HCT116 (cell line): ENCODE results near the gene KCNQ4. TPM values are rescaled to one million over a fixed set of nuclear protein-coding genes. Genes with fewer than 3 reads are reported as not detected.

ENCODE experiments used
- ATAC-seq: fragments of 200-7000 bp; cut with Tn5 transposase; 2 replicates; pipeline ENCODE4 v1.9.1; 2020; ENCODE audit warnings: mild to moderate bottlenecking, moderate library complexity
- BruUV-seq: library from RNA; stranded (reverse); fragments of 400-500 nt; replicated peaks from 2 replicates; lab custom pipeline; 2021; lab: Mats Ljungman, UMichigan
- CTCF ChIA-PET: fragments of 300-600 bp; sonication (Branson Sonifier 250); formaldehyde crosslinking; loops from one replicate; lab custom pipeline; 2021; ENCODE audit warnings: antibody characterized with exemption; lab: Charles Lee
- POLR2A ChIA-PET: fragments of 300-600, 350-600 bp; sonication (Branson Sonifier 250); formaldehyde crosslinking; loops from one replicate; lab custom pipeline; 2021; ENCODE audit warnings: antibody characterized with exemption; lab: Charles Lee
- RAD21 ChIA-PET, 2 experiments: fragments of 300-600 bp; sonication (Branson Sonifier 250); formaldehyde crosslinking; loops; one replicate each; lab custom pipeline; 2023; ENCODE audit warnings: low total read pairs in 2 of 2; ENCODE audit not compliant: uncharacterized antibody in 2 of 2, unreplicated experiment in 2 of 2, low non-redundant PET in 1 of 2; lab: Charles Lee
- DNase-seq: peaks from one replicate; pipeline ENCODE4 v3.0.0-alpha.2; 2010; ENCODE audit warnings: low read depth, low spot score
- H2AFZ ChIP-seq: fragments of 200-600 bp; shearing (Covaris generic), sonication (generic); 2 replicates; pipeline ENCODE4 v1.6.1; 2017; ENCODE audit warnings: low read depth, mixed run types, mixed read lengths, antibody characterized with exemption, low read length; ENCODE audit not compliant: poor library complexity, severe bottlenecking
- H3K27ac ChIP-seq: 2 replicates; pipeline ENCODE4 v1.5.1; 2012; ENCODE audit warnings: low read depth, low read length
- H3K27me3 ChIP-seq: fragments of 200-600 bp; sonication (generic); 2 replicates; pipeline ENCODE4 v1.6.1; 2016; ENCODE audit warnings: mixed run types, low read length, mixed read lengths; ENCODE audit not compliant: insufficient read depth
- H3K36me3 ChIP-seq, 2 experiments: fragments of 200-500 bp in 1 of 2; fragments of 200-600 bp in 1 of 2; sonication (Bioruptor generic) in 1 of 2; sonication (generic) in 1 of 2; 2 replicates each; pipeline versions ENCODE4 v1.5.1 to v1.6.1; 2014 to 2016; ENCODE audit warnings: low read length in 2 of 2, inconsistent platforms in 1 of 2, mixed read lengths in 1 of 2, mixed run types in 1 of 2; ENCODE audit not compliant: insufficient read depth in 2 of 2, control insufficient read depth in 1 of 2
- H3K4me1 ChIP-seq, 2 experiments: fragments of 200-600 bp in 1 of 2; sonication (generic) in 1 of 2; 2 replicates each; pipeline versions ENCODE4 v1.5.1 to v1.6.1; 2012 to 2017; ENCODE audit warnings: low read length in 2 of 2, inconsistent platforms in 1 of 2, mild to moderate bottlenecking in 1 of 2, mixed read lengths in 1 of 2, mixed run types in 1 of 2, moderate library complexity in 1 of 2; ENCODE audit not compliant: insufficient read depth in 2 of 2, control insufficient read depth in 1 of 2
- H3K4me2 ChIP-seq: fragments of 200-600 bp; sonication (generic); 2 replicates; pipeline ENCODE4 v1.6.1; 2017; ENCODE audit warnings: mixed run types, low read length, mixed read lengths
- H3K4me3 ChIP-seq, 2 experiments: fragments of 200-600 bp in 1 of 2; sonication (generic) in 1 of 2; replicated peaks in 1 of 2; 2 replicates each; pipeline ENCODE4 v1.5.1; 2011 to 2016; ENCODE audit warnings: low read length in 2 of 2, control low read depth in 1 of 2, low read depth in 1 of 2, mild to moderate bottlenecking in 1 of 2, mixed read lengths in 1 of 2, mixed run types in 1 of 2
- H3K79me2 ChIP-seq: fragments of 200-600 bp; sonication (generic); 2 replicates; pipeline ENCODE4 v1.6.1; 2017; ENCODE audit warnings: mild to moderate bottlenecking, mixed run types, low read length, moderate library complexity, mixed read lengths; ENCODE audit not compliant: insufficient read depth
- H3K9ac ChIP-seq: fragments of 200-600 bp; sonication (generic); 2 replicates; pipeline ENCODE4 v1.6.1; 2016; ENCODE audit warnings: low read length, mixed read lengths
- H3K9me2 ChIP-seq: fragments of 200-600 bp; sonication (generic), shearing (Covaris generic); 2 replicates; pipeline ENCODE4 v1.6.1; 2017; ENCODE audit warnings: mixed run types, mild to moderate bottlenecking, moderate library complexity; ENCODE audit not compliant: insufficient read depth
- H3K9me3 ChIP-seq, 2 experiments: fragments of 200-500 bp in 1 of 2; fragments of 200-600 bp in 1 of 2; sonication (Bioruptor generic) in 1 of 2; sonication (generic) in 1 of 2; 2 replicates each; pipeline ENCODE4 v1.6.1; 2014 to 2017; ENCODE audit warnings: low read length in 2 of 2, mixed read lengths in 2 of 2, inconsistent platforms in 1 of 2, low read depth in 1 of 2, mild to moderate bottlenecking in 1 of 2, mixed run types in 1 of 2, moderate library complexity in 1 of 2; ENCODE audit not compliant: control insufficient read depth in 1 of 2, insufficient read depth in 1 of 2
- H4K20me1 ChIP-seq: fragments of 200-600 bp; sonication (generic), shearing (Covaris generic); 2 replicates; pipeline ENCODE4 v1.6.1; 2017; ENCODE audit warnings: mixed run types, mild to moderate bottlenecking, moderate library complexity; ENCODE audit not compliant: insufficient read depth
- CBX3 ChIP-seq: IDR thresholded peaks from 2 replicates; pipeline ENCODE4 v1.6.1; 2012; ENCODE audit warnings: low read depth
- EGR1 ChIP-seq: IDR thresholded peaks from 2 replicates; pipeline ENCODE4 v1.6.1; 2012; ENCODE audit warnings: low read depth
- ELF1 ChIP-seq: IDR thresholded peaks from 2 replicates; pipeline ENCODE4 v1.6.1; 2012; ENCODE audit warnings: low read depth, borderline replicate concordance
- EZH2 ChIP-seq: fragments of 200-600 bp; sonication (generic); IDR thresholded peaks from 2 replicates; pipeline ENCODE4 v1.6.1; 2017; ENCODE audit warnings: antibody characterized with exemption, mixed run types
- EZH2phosphoT487 ChIP-seq: fragments of 200-600 bp; IDR thresholded peaks from 2 replicates; pipeline ENCODE4 v1.6.1; 2018; ENCODE audit warnings: antibody characterized with exemption, borderline replicate concordance
- FOSL1 ChIP-seq: IDR thresholded peaks from 2 replicates; pipeline ENCODE4 v1.6.1; 2012; ENCODE audit warnings: low read depth
- POLR2A ChIP-seq: IDR thresholded peaks from 2 replicates; pipeline ENCODE4 v1.7.0; 2011; ENCODE audit warnings: borderline replicate concordance; ENCODE audit not compliant: insufficient read depth, insufficient read length; ENCODE audit errors: extremely low read depth
- RAD21 ChIP-seq: IDR thresholded peaks from 2 replicates; pipeline ENCODE4 v1.6.1; 2012; ENCODE audit warnings: low read depth, mild to moderate bottlenecking
- REST ChIP-seq: IDR thresholded peaks from 2 replicates; pipeline ENCODE4 v1.6.1; 2012; ENCODE audit warnings: low read depth
- SIN3A ChIP-seq: IDR thresholded peaks from 2 replicates; pipeline ENCODE4 v1.6.1; 2012; ENCODE audit warnings: low read depth
- SP1 ChIP-seq: IDR thresholded peaks from 2 replicates; pipeline ENCODE4 v1.6.1; 2012; ENCODE audit warnings: low read depth
- TCF7L2 ChIP-seq: IDR thresholded peaks from 2 replicates; pipeline ENCODE4 v1.7.0; 2011; ENCODE audit warnings: borderline replicate concordance, inconsistent platforms; ENCODE audit not compliant: insufficient read depth, insufficient read length; ENCODE audit errors: extremely low read depth
- ZFX ChIP-seq: fragments of 450-650 bp; IDR thresholded peaks from 2 replicates; pipeline ENCODE4 v1.6.1; 2017
- intact Hi-C: fragments of 100-400 bp; cut with micrococcal nuclease; formaldehyde crosslinking; loops from 2 replicates; pipeline ENCODE4 v1.10.0; 2022
- total RNA-seq: library from RNA; stranded (reverse); gene quantifications from one replicate; pipeline ENCODE4 v1.2.1, GENCODE V29; 2021; ENCODE audit not compliant: unreplicated experiment
- TF ChIP-seq, protein P1 (sequence below), 3 experiments: fragments of 200-600 bp in 1 of 3; sonication (generic) in 1 of 3; IDR thresholded peaks in 2 of 3; conservative IDR thresholded peaks in 1 of 3; 2 replicates each; pipeline ENCODE4 v1.5.1; 2012 to 2017; ENCODE audit warnings: low read depth in 2 of 3, low read length in 2 of 3, antibody characterized with exemption in 1 of 3, borderline replicate concordance in 1 of 3, control low read depth in 1 of 3, mild to moderate bottlenecking in 1 of 3, mixed read lengths in 1 of 3, mixed run types in 1 of 3, moderate library complexity in 1 of 3; ENCODE audit not compliant: insufficient read depth in 1 of 3

KCNQ4 gene
- total RNA-seq, 1 experiment from 2014 or later = 4.1 TPM

DNA sequence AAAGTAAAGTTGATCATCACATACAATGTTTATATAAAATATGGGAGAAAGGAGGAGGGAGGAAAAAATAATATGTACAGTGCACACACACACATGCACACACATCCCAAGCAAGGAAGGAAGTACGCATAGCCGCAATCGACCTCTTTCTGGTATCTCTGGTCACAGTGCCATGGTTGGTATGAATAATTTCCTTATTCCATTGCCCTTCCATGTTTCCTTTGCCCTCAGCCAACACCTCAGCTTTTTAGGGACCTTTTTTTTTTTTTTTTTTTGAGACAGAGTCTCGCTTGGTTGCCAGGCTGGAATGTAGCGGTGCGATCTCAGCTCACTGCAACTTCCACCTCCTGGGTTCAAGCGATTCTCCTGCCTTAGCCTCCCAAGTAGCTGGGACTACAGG is 58.0 kb downstream of the KCNQ4 start:
- Histone ChIP-seq H3K9me3 (peaks cover 0 to 8% of the 10 kb centered on the region in 2 experiments; a peak in 1 of 4 replicates), H2AFZ (no peak overlapping the region), H3K4me2 (no peak overlapping the region), H3K9me2 (no peaks in the 10 kb centered on the region), H3K27me3 (no peaks in the 10 kb centered on the region), H3K9ac (no peak overlapping the region), H3K27ac (no peak overlapping the region), H3K79me2 (no peaks in the 10 kb centered on the region), H3K4me1 (no peaks in the 10 kb centered on the region), H4K20me1 (no peaks in the 10 kb centered on the region), H3K4me3 (no peak overlapping the region), H3K36me3 (no peaks in the 10 kb centered on the region; a peak in 1 of 4 replicates)
- TF ChIP-seq ELF1 = no peak
- no peak for TF ChIP-seq EGR1
- TF ChIP-seq ZFX = no peak
- TF ChIP-seq EZH2phosphoT487 = no peak
- TF ChIP-seq SIN3A = no peak
- POLR2A ChIA-PET = no interaction called here
- BruUV-seq = no TSS peak
- no peak for ATAC-seq
- intact Hi-C loops = no loop called here
- RAD21 ChIA-PET = no interaction called here
- CTCF ChIA-PET = no interaction called here
- DNase-seq = no peak

- Histone ChIP-seq H4K20me1 (no peaks in the 10 kb centered on the region), H3K9me2 (no peaks in the 10 kb centered on the region), H3K9me3 (peaks cover 0 to 8% of the 10 kb centered on the region in 2 experiments; a peak in 1 of 4 replicates), H3K4me2 (no peak overlapping the region), H3K9ac (no peak overlapping the region), H3K79me2 (no peaks in the 10 kb centered on the region), H3K4me1 (peaks cover 0 to 2% of the 10 kb centered on the region in 2 experiments; a peak in 1 of 4 replicates), H3K27ac (no peak overlapping the region), H3K4me3 (no peak overlapping the region), H3K27me3 (no peaks in the 10 kb centered on the region), H3K36me3 (no peaks in the 10 kb centered on the region; a peak in 1 of 4 replicates), H2AFZ (no peak overlapping the region)
- CTCF ChIA-PET = no interaction called here
- BruUV-seq = no TSS peak
- ATAC-seq (no peak), DNase-seq (no peak)
- POLR2A ChIA-PET = no interaction called here
- intact Hi-C loops = no loop called here
- RAD21 ChIA-PET = no interaction called here
- TF ChIP-seq EZH2 = no peak
- TF ChIP-seq POLR2A = no peak
- TF ChIP-seq RAD21 = no peak
- TF ChIP-seq, protein P1, sequence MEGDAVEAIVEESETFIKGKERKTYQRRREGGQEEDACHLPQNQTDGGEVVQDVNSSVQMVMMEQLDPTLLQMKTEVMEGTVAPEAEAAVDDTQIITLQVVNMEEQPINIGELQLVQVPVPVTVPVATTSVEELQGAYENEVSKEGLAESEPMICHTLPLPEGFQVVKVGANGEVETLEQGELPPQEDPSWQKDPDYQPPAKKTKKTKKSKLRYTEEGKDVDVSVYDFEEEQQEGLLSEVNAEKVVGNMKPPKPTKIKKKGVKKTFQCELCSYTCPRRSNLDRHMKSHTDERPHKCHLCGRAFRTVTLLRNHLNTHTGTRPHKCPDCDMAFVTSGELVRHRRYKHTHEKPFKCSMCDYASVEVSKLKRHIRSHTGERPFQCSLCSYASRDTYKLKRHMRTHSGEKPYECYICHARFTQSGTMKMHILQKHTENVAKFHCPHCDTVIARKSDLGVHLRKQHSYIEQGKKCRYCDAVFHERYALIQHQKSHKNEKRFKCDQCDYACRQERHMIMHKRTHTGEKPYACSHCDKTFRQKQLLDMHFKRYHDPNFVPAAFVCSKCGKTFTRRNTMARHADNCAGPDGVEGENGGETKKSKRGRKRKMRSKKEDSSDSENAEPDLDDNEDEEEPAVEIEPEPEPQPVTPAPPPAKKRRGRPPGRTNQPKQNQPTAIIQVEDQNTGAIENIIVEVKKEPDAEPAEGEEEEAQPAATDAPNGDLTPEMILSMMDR (IDR thresholded peaks at IDR 0.05 in 2 of 3, conservative IDR thresholded peaks at IDR 0.05 in 1 of 3; ENCODE audit: borderline replicate concordance in 1 of 3, insufficient read depth in 1 of 3, low read depth in 2 of 3, low read length in 2 of 3) = no peak
- no peak for TF ChIP-seq CBX3
- no peak for TF ChIP-seq TCF7L2
- no peak for TF ChIP-seq REST
- TF ChIP-seq FOSL1 = no peak
- no peak for TF ChIP-seq EGR1
- no peak for TF ChIP-seq SP1
These were observed 58.6 kb downstream of the KCNQ4 start for GRCh38 chr1:40842207-40842606.
